HepG2 (cell line): ENCODE data around the gene PTPA. TPM values are rescaled to one million over a fixed set of nuclear protein-coding genes. Genes with fewer than 3 reads are reported as not detected.

Source experiments
- JARID2 ChIP-seq: sonication (generic); formaldehyde crosslinking; IDR thresholded peaks from 2 replicates; pipeline ENCODE4 v1.8.1; 2023; ENCODE audit warnings: missing genetic modification reagents, inconsistent platforms; ENCODE audit not compliant: insufficient replicate concordance
- KDM5A ChIP-seq: fragments of 200-600 bp; sonication (generic); IDR thresholded peaks from 2 replicates; pipeline ENCODE4 v1.7.0; 2018; ENCODE audit warnings: antibody characterized with exemption, mild to moderate bottlenecking, low read length, borderline replicate concordance
- MBD4 ChIP-seq: IDR thresholded peaks from 2 replicates; pipeline ENCODE4 v1.6.1; 2012; ENCODE audit warnings: low read length, inconsistent platforms, borderline replicate concordance
- ONECUT2 ChIP-seq: sonication (generic); formaldehyde crosslinking; IDR thresholded peaks from 2 replicates; pipeline ENCODE4 v1.4.0; 2020; ENCODE audit warnings: missing genetic modification reagents
- RXRA ChIP-seq: sonication (generic); formaldehyde crosslinking; IDR thresholded peaks from 2 replicates; pipeline ENCODE4 v1.5.1; 2020; ENCODE audit warnings: missing genetic modification reagents
- SRSF1 ChIP-seq: fragments of 200-400 bp; formaldehyde crosslinking; optimal IDR thresholded peaks from 2 replicates; pipeline ENCODE3; 2017; ENCODE audit warnings: mild to moderate bottlenecking, low read depth, low read length, moderate library complexity
- ZBTB10 ChIP-seq: sonication (generic); formaldehyde crosslinking; IDR thresholded peaks from 2 replicates; pipeline ENCODE4 v1.4.0; 2020; ENCODE audit warnings: missing genetic modification reagents, borderline replicate concordance
- ZGPAT ChIP-seq: IDR thresholded peaks from 2 replicates; pipeline ENCODE4 v1.6.1; 2016; ENCODE audit warnings: mild to moderate bottlenecking
- ZNF225 ChIP-seq: sonication (generic); formaldehyde crosslinking; IDR thresholded peaks from 2 replicates; pipeline ENCODE4 v1.4.0; 2020; ENCODE audit warnings: mild to moderate bottlenecking, missing genetic modification reagents
- ZNF354B ChIP-seq: sonication (generic); formaldehyde crosslinking; IDR thresholded peaks from 2 replicates; pipeline ENCODE4 v1.8.0; 2022; ENCODE audit warnings: mild to moderate bottlenecking, missing genetic modification reagents
- ZNF484 ChIP-seq: sonication (generic); formaldehyde crosslinking; IDR thresholded peaks from 2 replicates; pipeline ENCODE4 v1.5.1; 2020; ENCODE audit warnings: mild to moderate bottlenecking, low read depth, missing genetic modification reagents, borderline replicate concordance
- ZNF609 ChIP-seq: sonication (generic); formaldehyde crosslinking; IDR thresholded peaks from 2 replicates; pipeline ENCODE4 v1.4.0; 2020; ENCODE audit warnings: mild to moderate bottlenecking, missing genetic modification reagents, borderline replicate concordance
- ZNF678 ChIP-seq: sonication (generic); formaldehyde crosslinking; IDR thresholded peaks from 2 replicates; pipeline ENCODE4 v1.4.0; 2020; ENCODE audit warnings: mild to moderate bottlenecking, missing genetic modification reagents
- ZNF713 ChIP-seq: sonication (generic); formaldehyde crosslinking; IDR thresholded peaks from 2 replicates; pipeline ENCODE4 v1.4.0; 2020; ENCODE audit warnings: mild to moderate bottlenecking, missing genetic modification reagents
- ZNF782 ChIP-seq: sonication (generic); formaldehyde crosslinking; IDR thresholded peaks from 2 replicates; pipeline ENCODE4 v1.4.0; 2020; ENCODE audit warnings: missing genetic modification reagents, mild to moderate bottlenecking, borderline replicate concordance
- polyA plus RNA-seq, 8 experiments: library from polyadenylated mRNA; depleted of rRNA in 3 of 8; stranded (reverse) in 7 of 8; unstranded in 1 of 8; fragments of >200 nt; fragmentation: Illumina TruSeq in 4 of 8; extraction: Trizol in 4 of 8; gene quantifications; 2 replicates each; pipeline versions ENCODE4 v1.2.1 to v1.2.3, GENCODE V29; 2011 to 2016; ENCODE audit warnings: low read depth in 4 of 8, missing spikeins in 1 of 8, mixed read lengths in 1 of 8; ENCODE audit not compliant: insufficient read depth in 1 of 8
- total RNA-seq, 5 experiments: library from RNA; depleted of rRNA; stranded (reverse); fragments of >200 nt; fragmentation: Illumina TruSeq; extraction: Trizol; gene quantifications; 2 replicates each; pipeline ENCODE4 v1.2.3, GENCODE V29; 2016; ENCODE audit warnings: low read depth in 1 of 5
- TF ChIP-seq, protein P1 (sequence below): sonication (generic); formaldehyde crosslinking; IDR thresholded peaks from 2 replicates; pipeline ENCODE4 v1.4.0; 2020; ENCODE audit warnings: missing genetic modification reagents
- TF ChIP-seq, protein P2 (sequence below): sonication (generic); formaldehyde crosslinking; IDR thresholded peaks from 2 replicates; pipeline ENCODE4 v1.4.0; 2020; ENCODE audit warnings: missing genetic modification reagents

The PTPA gene
- total and polyA plus RNA-seq, 2 of the 13 experiments (the other 11 are each of a cell fraction or from before 2014, with no cell fraction given) = 79.3 to 105 TPM

DNA sequence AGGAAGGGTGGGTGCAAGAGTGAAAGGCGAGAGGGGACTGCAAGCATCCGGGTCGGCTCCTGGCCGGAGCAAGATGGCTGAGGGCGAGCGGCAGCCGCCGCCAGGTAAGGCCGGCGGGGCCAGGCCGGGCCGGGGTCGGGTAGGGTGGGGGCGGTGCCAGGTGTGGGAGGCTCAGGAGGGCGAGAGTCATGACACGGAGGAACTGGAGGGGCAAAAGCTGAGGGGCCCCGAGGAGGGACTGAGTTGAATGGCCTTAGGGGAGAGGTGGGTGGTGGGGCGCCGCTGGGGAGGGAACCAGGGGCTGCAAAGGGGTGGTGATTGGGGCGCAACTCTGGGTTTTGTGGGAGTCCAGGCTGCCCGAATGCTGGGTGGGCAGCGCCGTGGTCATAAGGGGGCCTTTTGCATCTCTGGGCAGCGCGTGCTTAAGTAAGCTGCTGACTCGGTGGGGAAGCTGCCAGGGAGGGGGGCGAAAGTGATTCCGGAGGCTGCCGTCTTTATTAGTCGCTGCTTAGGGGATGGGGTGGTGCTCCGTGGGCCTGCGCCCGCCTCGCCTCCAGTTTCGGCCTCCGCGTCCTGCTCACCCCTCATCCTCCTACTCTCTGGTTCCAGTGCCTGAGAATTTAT is 425 bp downstream of the PTPA start (continued):
- TF ChIP-seq ZNF782 (CRISPR knock-in tag) (no peak), SRSF1 (no peak), ZNF678 (CRISPR knock-in tag) (no peak), ZNF713 (no peak), ZNF484 (no peak), ZNF225 (CRISPR knock-in tag) (no peak), ZNF354B (CRISPR knock-in tag) (no peak), KDM5A (peak; percentile 51), ZNF609 (CRISPR knock-in tag) (no peak), RXRA (no peak), JARID2 (CRISPR knock-in tag) (no peak), MBD4 (no peak), ONECUT2 (no peak), ZGPAT (peak; percentile 51; the same call in 1 of the 2 replicates), ZBTB10 (CRISPR knock-in tag) (0 out of 2 replicates have a peak, but pooled peaks have one; percentile 11)
- TF ChIP-seq, protein P1, sequence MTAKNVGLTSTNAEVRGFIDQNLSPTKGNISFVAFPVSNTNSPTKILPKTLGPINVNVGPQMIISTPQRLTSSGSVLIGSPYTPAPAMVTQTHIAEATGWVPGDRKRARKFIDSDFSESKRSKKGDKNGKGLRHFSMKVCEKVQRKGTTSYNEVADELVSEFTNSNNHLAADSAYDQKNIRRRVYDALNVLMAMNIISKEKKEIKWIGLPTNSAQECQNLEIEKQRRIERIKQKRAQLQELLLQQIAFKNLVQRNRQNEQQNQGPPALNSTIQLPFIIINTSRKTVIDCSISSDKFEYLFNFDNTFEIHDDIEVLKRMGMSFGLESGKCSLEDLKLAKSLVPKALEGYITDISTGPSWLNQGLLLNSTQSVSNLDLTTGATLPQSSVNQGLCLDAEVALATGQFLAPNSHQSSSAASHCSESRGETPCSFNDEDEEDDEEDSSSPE (CRISPR knock-in tag) = no peak
- TF ChIP-seq, protein P2, sequence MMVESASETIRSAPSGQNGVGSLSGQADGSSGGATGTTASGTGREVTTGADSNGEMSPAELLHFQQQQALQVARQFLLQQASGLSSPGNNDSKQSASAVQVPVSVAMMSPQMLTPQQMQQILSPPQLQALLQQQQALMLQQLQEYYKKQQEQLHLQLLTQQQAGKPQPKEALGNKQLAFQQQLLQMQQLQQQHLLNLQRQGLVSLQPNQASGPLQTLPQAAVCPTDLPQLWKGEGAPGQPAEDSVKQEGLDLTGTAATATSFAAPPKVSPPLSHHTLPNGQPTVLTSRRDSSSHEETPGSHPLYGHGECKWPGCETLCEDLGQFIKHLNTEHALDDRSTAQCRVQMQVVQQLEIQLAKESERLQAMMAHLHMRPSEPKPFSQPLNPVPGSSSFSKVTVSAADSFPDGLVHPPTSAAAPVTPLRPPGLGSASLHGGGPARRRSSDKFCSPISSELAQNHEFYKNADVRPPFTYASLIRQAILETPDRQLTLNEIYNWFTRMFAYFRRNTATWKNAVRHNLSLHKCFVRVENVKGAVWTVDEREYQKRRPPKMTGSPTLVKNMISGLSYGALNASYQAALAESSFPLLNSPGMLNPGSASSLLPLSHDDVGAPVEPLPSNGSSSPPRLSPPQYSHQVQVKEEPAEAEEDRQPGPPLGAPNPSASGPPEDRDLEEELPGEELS (CRISPR knock-in tag) = no peak
